Caco-2 (cell line): Measurements from ENCODE around the gene UPK1B. TPM values are rescaled to one million over a fixed set of nuclear protein-coding genes. Genes with fewer than 3 reads are reported as not detected.

ENCODE experiments used
- BruUV-seq: library from RNA; stranded (reverse); fragments of 400-500 nt; replicated peaks from 2 replicates; lab custom pipeline; 2021; lab: Mats Ljungman, UMichigan
- CTCF ChIA-PET: fragments of 300-600 bp; sonication (Branson Sonifier 250); formaldehyde crosslinking; loops from one replicate; lab custom pipeline; 2022; ENCODE audit warnings: antibody characterized with exemption; lab: Charles Lee
- POLR2A ChIA-PET: fragments of 300-600 bp; sonication (Branson Sonifier 250); formaldehyde crosslinking; loops from one replicate; lab custom pipeline; 2022; ENCODE audit warnings: antibody characterized with exemption; lab: Charles Lee
- DNase-seq, 2 experiments: peaks; one replicate each; pipeline versions ENCODE4 v3.0.0 to v3.0.0-alpha.2; 2020 to 2022
- H3K27me3 ChIP-seq: replicated peaks from 2 replicates; pipeline ENCODE4 v1.6.0; 2011; ENCODE audit warnings: low read length; ENCODE audit not compliant: control insufficient read depth, insufficient read depth
- H3K36me3 ChIP-seq: 2 replicates; pipeline ENCODE4 v1.5.1; 2011; ENCODE audit warnings: low read length; ENCODE audit not compliant: control insufficient read depth, insufficient read depth
- H3K4me1 ChIP-seq: fragments of 250-450 bp; sonication (Bioruptor Pico); 2 replicates; pipeline ENCODE4 v1.5.1; 2020; ENCODE audit warnings: mild to moderate bottlenecking
- H3K4me3 ChIP-seq: 2 replicates; pipeline ENCODE4 v1.5.1; 2011; ENCODE audit warnings: low read depth, mild to moderate bottlenecking, control low read depth, low read length
- H3K9me3 ChIP-seq: fragments of 250-450 bp; sonication (Bioruptor Pico); 2 replicates; pipeline ENCODE4 v1.5.1; 2020; ENCODE audit warnings: mild to moderate bottlenecking, moderate library complexity
- H3K27ac Mint-ChIP-seq: one replicate; pipeline ENCODE4 v1.8.0; 2022; ENCODE audit warnings: mixed read lengths; ENCODE audit not compliant: unreplicated experiment
- H3K27me3 Mint-ChIP-seq: one replicate; pipeline ENCODE4 v1.8.0; 2022; ENCODE audit warnings: mixed read lengths; ENCODE audit not compliant: insufficient read depth, unreplicated experiment
- H3K36me3 Mint-ChIP-seq: one replicate; pipeline ENCODE4 v1.8.0; 2022; ENCODE audit warnings: mild to moderate bottlenecking, mixed read lengths; ENCODE audit not compliant: insufficient read depth, unreplicated experiment
- H3K4me1 Mint-ChIP-seq: one replicate; pipeline ENCODE4 v1.8.0; 2022; ENCODE audit warnings: low read depth, mixed read lengths; ENCODE audit not compliant: unreplicated experiment
- H3K4me3 Mint-ChIP-seq: one replicate; pipeline ENCODE4 v1.8.0; 2022; ENCODE audit warnings: mild to moderate bottlenecking, moderate library complexity, mixed read lengths; ENCODE audit not compliant: unreplicated experiment
- H3K9me3 Mint-ChIP-seq: one replicate; pipeline ENCODE4 v1.8.0; 2022; ENCODE audit warnings: mixed read lengths; ENCODE audit not compliant: unreplicated experiment
- intact Hi-C: fragments of 100-400 bp; cut with micrococcal nuclease; formaldehyde crosslinking; loops from one replicate; pipeline ENCODE4 v1.10.0; 2022; ENCODE audit not compliant: unreplicated experiment
- total RNA-seq: library from RNA; stranded (reverse); gene quantifications from 2 replicates; pipeline ENCODE4 v1.2.3, GENCODE V29; 2022
- TF ChIP-seq, protein P1 (sequence below), 2 experiments: fragments of 200-600 bp in 1 of 2; IDR thresholded peaks; 1 replicate in 1 of 2; 2 replicates in 1 of 2; pipeline versions ENCODE4 v1.5.1 to v1.8.0; 2011 to 2022; ENCODE audit warnings: antibody characterized with exemption in 1 of 2, control low read depth in 1 of 2, inconsistent platforms in 1 of 2, low read depth in 1 of 2, low read length in 1 of 2, mild to moderate bottlenecking in 1 of 2, moderate library complexity in 1 of 2; ENCODE audit not compliant: insufficient read depth in 1 of 2, severe bottlenecking in 1 of 2, unreplicated experiment in 1 of 2

UPK1B gene
- total RNA-seq, 1 experiment from 2014 or later, result 0.50 TPM

DNA sequence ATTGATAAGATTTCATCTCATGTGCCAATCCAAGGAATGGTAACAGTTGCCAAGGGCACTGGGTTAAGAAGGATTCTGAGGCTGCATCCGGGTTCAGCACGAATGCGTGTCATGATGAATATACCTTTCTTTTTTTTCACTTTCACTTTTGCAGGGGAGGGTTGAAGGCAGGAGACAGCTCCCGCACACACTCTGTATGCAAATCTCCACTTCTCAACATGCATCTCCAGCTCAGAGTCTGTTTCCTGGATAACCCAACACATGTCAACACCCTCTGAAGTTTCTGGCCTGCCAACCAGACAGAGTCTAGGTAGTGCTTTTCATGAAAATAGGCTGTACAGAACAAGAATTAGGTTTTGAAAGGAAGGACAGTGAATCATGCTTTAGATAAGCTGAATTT, 45.7 kb downstream of the UPK1B start:
- no TSS peak for BruUV-seq
- ChIA-PET POLR2A (no interaction called here), CTCF (no interaction called here)
- Histone ChIP-seq H3K27me3 (no peaks in the 10 kb centered on the region), H3K9me3 (no peaks in the 10 kb centered on the region), H3K36me3 (peaks cover 7% of the 10 kb centered on the region; the same call in 1 of the 2 replicates), H3K4me1 (no peaks in the 10 kb centered on the region; the same call in 1 of the 2 replicates), H3K4me3 (no peak overlapping the region)
- H3K4me1 Mint-ChIP-seq, result peaks cover 19% of the 10 kb centered on the region
- intact Hi-C loops, result no loop called here
- DNase-seq, result no peak
- no peak overlapping the region for H3K4me3 Mint-ChIP-seq
- H3K9me3 Mint-ChIP-seq, result no peaks in the 10 kb centered on the region
- H3K27me3 Mint-ChIP-seq, result no peaks in the 10 kb centered on the region
- TF ChIP-seq, protein P1, sequence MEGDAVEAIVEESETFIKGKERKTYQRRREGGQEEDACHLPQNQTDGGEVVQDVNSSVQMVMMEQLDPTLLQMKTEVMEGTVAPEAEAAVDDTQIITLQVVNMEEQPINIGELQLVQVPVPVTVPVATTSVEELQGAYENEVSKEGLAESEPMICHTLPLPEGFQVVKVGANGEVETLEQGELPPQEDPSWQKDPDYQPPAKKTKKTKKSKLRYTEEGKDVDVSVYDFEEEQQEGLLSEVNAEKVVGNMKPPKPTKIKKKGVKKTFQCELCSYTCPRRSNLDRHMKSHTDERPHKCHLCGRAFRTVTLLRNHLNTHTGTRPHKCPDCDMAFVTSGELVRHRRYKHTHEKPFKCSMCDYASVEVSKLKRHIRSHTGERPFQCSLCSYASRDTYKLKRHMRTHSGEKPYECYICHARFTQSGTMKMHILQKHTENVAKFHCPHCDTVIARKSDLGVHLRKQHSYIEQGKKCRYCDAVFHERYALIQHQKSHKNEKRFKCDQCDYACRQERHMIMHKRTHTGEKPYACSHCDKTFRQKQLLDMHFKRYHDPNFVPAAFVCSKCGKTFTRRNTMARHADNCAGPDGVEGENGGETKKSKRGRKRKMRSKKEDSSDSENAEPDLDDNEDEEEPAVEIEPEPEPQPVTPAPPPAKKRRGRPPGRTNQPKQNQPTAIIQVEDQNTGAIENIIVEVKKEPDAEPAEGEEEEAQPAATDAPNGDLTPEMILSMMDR (IDR thresholded peaks at IDR 0.05; ENCODE audit: insufficient read depth in 1 of 2, low read depth in 1 of 2, low read length in 1 of 2, severe bottlenecking in 1 of 2, unreplicated experiment in 1 of 2), result no peak
- H3K27ac Mint-ChIP-seq, result no peak overlapping the region
- peaks cover 85% of the 10 kb centered on the region for H3K36me3 Mint-ChIP-seq

DNA sequence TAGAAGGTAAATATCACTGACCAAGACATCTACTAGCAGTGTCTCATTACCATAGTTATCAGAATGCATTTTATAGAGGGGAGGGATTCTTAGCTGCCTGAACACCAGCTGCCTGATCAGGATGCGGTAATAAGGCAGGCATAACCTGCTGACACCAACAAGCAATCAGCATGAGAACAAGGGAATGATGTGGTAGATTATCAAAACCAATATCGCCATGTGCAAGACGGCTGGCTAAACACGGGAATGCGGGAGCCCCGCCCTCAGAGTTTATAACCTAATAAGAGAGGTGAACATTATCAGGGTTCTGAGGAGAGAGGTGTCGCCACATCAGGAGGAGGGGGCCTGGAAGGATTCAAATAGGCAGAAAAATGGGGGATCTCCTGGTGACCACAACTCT, 46.8 kb downstream of the UPK1B start:
- TF ChIP-seq, protein P1 (IDR thresholded peaks at IDR 0.05; ENCODE audit: insufficient read depth in 1 of 2, low read depth in 1 of 2, low read length in 1 of 2, severe bottlenecking in 1 of 2, unreplicated experiment in 1 of 2), result no peak
- no peaks in the 10 kb centered on the region for H3K27me3 Mint-ChIP-seq
- H3K9me3 Mint-ChIP-seq, result no peaks in the 10 kb centered on the region
- peaks cover 80% of the 10 kb centered on the region for H3K36me3 Mint-ChIP-seq
- H3K4me3 ChIP-seq, result no peak overlapping the region
- no peaks in the 10 kb centered on the region; the same call in 1 of the 2 replicates for H3K4me1 ChIP-seq
- peaks cover 19% of the 10 kb centered on the region for H3K4me1 Mint-ChIP-seq
- peaks cover 7% of the 10 kb centered on the region; the same call in 1 of the 2 replicates for H3K36me3 ChIP-seq
- BruUV-seq, result no TSS peak
- no peaks in the 10 kb centered on the region for H3K27me3 ChIP-seq
- intact Hi-C loops, result no loop called here
- ChIA-PET CTCF (no interaction called here), POLR2A (no interaction called here)
- no peaks in the 10 kb centered on the region for H3K9me3 ChIP-seq
- H3K4me3 Mint-ChIP-seq, result no peak overlapping the region
- H3K27ac Mint-ChIP-seq, result no peak overlapping the region
- no peak for DNase-seq

DNA sequence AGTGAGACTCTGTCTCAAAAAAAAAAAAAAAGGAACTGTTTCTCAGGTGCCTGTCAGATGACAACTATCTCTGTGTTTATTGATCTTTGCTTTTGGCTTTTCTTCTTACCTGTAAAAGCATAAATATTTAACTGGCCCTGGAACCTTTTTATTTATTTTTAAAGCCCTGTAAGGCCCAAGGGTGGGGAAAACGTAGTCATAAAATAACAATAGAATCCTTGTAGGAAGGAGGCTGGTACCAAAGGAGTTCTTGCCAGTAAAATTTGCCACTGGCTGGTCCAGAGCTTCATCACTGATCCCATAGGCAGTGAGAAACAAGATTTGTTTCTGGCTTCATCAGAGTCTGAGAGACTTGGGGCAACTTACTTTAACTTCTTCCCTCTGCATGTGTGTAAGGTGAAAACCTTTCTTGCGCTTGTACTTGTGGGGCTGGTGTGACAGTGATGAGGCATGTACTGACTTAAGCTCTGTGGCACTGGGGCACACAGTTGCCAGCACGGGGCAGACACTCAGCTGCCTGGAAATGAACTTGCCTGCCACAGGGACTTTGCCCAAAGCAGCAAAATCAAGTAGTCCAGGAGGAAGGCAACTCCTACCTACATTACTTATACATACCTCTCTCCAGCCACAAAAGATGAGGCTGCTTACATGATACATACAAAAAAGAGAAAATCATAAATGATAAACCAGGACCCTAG, 47.7 kb downstream of the UPK1B start:
- no TSS peak for BruUV-seq
- Mint-ChIP-seq H3K27ac (no peak overlapping the region), H3K9me3 (no peaks in the 10 kb centered on the region), H3K4me3 (no peak overlapping the region), H3K4me1 (peaks cover 19% of the 10 kb centered on the region), H3K27me3 (no peaks in the 10 kb centered on the region), H3K36me3 (peaks cover 73% of the 10 kb centered on the region)
- peaks cover 7% of the 10 kb centered on the region; the same call in 1 of the 2 replicates for H3K36me3 ChIP-seq
- DNase-seq, result no peak
- CTCF ChIA-PET, result interaction anchor here (1.0 kb wide), 1 partner anchor 132 kb away, joined by 3 read pairs; no protein-coding TSS in a partner anchor
- no peaks in the 10 kb centered on the region; the same call in 1 of the 2 replicates for H3K4me1 ChIP-seq
- no peaks in the 10 kb centered on the region for H3K9me3 ChIP-seq
- no peak overlapping the region for H3K4me3 ChIP-seq
- intact Hi-C loops, result no loop called here
- TF ChIP-seq, protein P1 (IDR thresholded peaks at IDR 0.05; ENCODE audit: insufficient read depth in 1 of 2, low read depth in 1 of 2, low read length in 1 of 2, severe bottlenecking in 1 of 2, unreplicated experiment in 1 of 2), result no peak
- POLR2A ChIA-PET, result no interaction called here
- H3K27me3 ChIP-seq, result no peaks in the 10 kb centered on the region
